ENCODE measurements around the gene CTSE. TPM values are rescaled to one million over a fixed set of nuclear protein-coding genes. Genes with fewer than 3 reads are reported as not detected.

Gene CTSE
- total and polyA plus RNA-seq, 2 of the 8 experiments (the other 6 are each of a cell fraction or from before 2014, with no cell fraction given) = 0.03 TPM; not detected in 1

- Histone ChIP-seq H3K18ac (ENCODE audit: extremely low read depth, low read length) (no peak overlapping the region), H3K14ac (ENCODE audit: insufficient read length) (no peak overlapping the region), H3K23me2 (ENCODE audit: low read depth, low read length) (no peaks in the 10 kb centered on the region), H2BK12ac (ENCODE audit: low read depth, low read length) (no peak overlapping the region), H2BK20ac (ENCODE audit: low read length) (no peak overlapping the region), H4K5ac (ENCODE audit: insufficient read length, low read depth, low read length) (no peak overlapping the region), H2BK5ac (ENCODE audit: low read depth, low read length) (no peak overlapping the region), H2BK15ac (ENCODE audit: low read length) (no peak overlapping the region), H3K27me3 (replicated peaks in 1 of 4; ENCODE audit: control insufficient read depth in 3 of 4, extremely low read depth in 1 of 4, insufficient read depth in 3 of 4, low read length in 3 of 4) (peaks cover 0 to 1% (median 0%) of the 10 kb centered on the region in 4 experiments; a peak in 1 of 7 replicates), H4K8ac (ENCODE audit: extremely low read depth, insufficient read depth, low read length) (no peak overlapping the region), H2BK120ac (replicated peaks; ENCODE audit: low read depth, low read length) (no peak overlapping the region), H3K79me2 (ENCODE audit: control insufficient read depth in 1 of 2, insufficient read depth in 2 of 2, low read length in 2 of 2) (no peaks in the 10 kb centered on the region), H3K23ac (ENCODE audit: insufficient read length) (no peak overlapping the region), H3K4me2 (ENCODE audit: insufficient read depth in 1 of 2, low read depth in 2 of 2, low read length in 2 of 2) (no peak overlapping the region), H3K36me3 (ENCODE audit: control insufficient read depth in 2 of 4, insufficient read depth in 4 of 4, low read length in 3 of 4) (no peaks in the 10 kb centered on the region), H3K56ac (replicated peaks; ENCODE audit: insufficient read length, low read depth, low read length) (no peak overlapping the region), H3K9ac (replicated peaks in 1 of 4; ENCODE audit: extremely low read depth in 1 of 4, low read depth in 3 of 4, low read length in 3 of 4) (no peak overlapping the region), H3K27ac (ENCODE audit: low read depth, low read length) (no peak overlapping the region), H4K20me1 (replicated peaks in 1 of 2; ENCODE audit: control insufficient read depth in 1 of 2, insufficient read depth in 2 of 2, low read length in 2 of 2) (no peaks in the 10 kb centered on the region), H3K79me1 (ENCODE audit: low read depth, low read length) (no peaks in the 10 kb centered on the region), H3K4me3 (ENCODE audit: extremely low read depth in 1 of 4, insufficient read depth in 2 of 4, low read depth in 3 of 4, low read length in 4 of 4) (no peak overlapping the region), H3K9me3 (ENCODE audit: insufficient read depth in 2 of 2, low read depth in 1 of 2, low read length in 1 of 2) (no peaks in the 10 kb centered on the region), H3K4me1 (replicated peaks in 1 of 4; ENCODE audit: control insufficient read depth in 3 of 4, insufficient read depth in 4 of 4, low read length in 3 of 4) (no peaks in the 10 kb centered on the region), H2AK5ac (ENCODE audit: low read depth, low read length) (no peak overlapping the region), H2AFZ (ENCODE audit: low read length) (no peak overlapping the region), H4K91ac (replicated peaks; ENCODE audit: insufficient read length, low read length) (no peak overlapping the region), H3K4ac (replicated peaks; ENCODE audit: insufficient read length, low read depth, low read length) (no peak overlapping the region)
- ChIA-PET POLR2A (ENCODE audit: partially characterized antibody) (no interaction called here), CTCF (ENCODE audit: partially characterized antibody) (interaction anchor here (1.6 kb wide), 1 partner anchor 38 kb away, joined by 5 read pairs; no protein-coding TSS in a partner anchor)
- WGBS, 2 experiments (ENCODE audit: extremely low coverage in 1 of 2, insufficient coverage in 1 of 2, insufficient read length in 1 of 2, insufficient replicate concordance in 2 of 2, low coverage in 1 of 2, low lambda C conversion rate in 2 of 2, missing lambda C conversion rate in 1 of 2) = 100% methylated on average over 1 of the region's 1 CpG; no CpG with 5 or more reads in 1 of the 2 experiments
- TF ChIP-seq SIRT6 (IDR thresholded peaks at IDR 0.05; ENCODE audit: low read length) (no peak), RAD21 (IDR thresholded peaks at IDR 0.05 in 1 of 2, conservative IDR thresholded peaks at IDR 0.05 in 1 of 2; ENCODE audit: low read depth in 2 of 2, low read length in 2 of 2) (no peak), MAFK (IDR thresholded peaks at IDR 0.05; ENCODE audit: low read depth, low read length) (no peak), MAX (IDR thresholded peaks at IDR 0.05) (no peak), RBBP5 (IDR thresholded peaks at IDR 0.05; ENCODE audit: borderline replicate concordance, low read depth, low read length) (no peak), SP1 (IDR thresholded peaks at IDR 0.05; ENCODE audit: low read depth, low read length) (no peak), ZNF274 (IDR thresholded peaks at IDR 0.05; ENCODE audit: borderline replicate concordance, extremely low read depth, low read length) (no peak), NRF1 (IDR thresholded peaks at IDR 0.05; ENCODE audit: low read depth, low read length) (no peak), CHD2 (IDR thresholded peaks at IDR 0.05; ENCODE audit: low read length) (no peak), HDAC6 (IDR thresholded peaks at IDR 0.05; ENCODE audit: low read depth, low read length) (no peak), CREB1 (IDR thresholded peaks at IDR 0.05) (no peak), BRCA1 (IDR thresholded peaks at IDR 0.05; ENCODE audit: low read depth, low read length) (no peak), CHD1 (IDR thresholded peaks at IDR 0.05; ENCODE audit: low read depth, low read length) (no peak), YY1 (IDR thresholded peaks at IDR 0.05; ENCODE audit: low read depth, low read length) (no peak), EP300 (IDR thresholded peaks at IDR 0.05; ENCODE audit: borderline replicate concordance in 1 of 2, low read depth in 2 of 2, low read length in 2 of 2) (no peak)
- FAIRE-seq (no peak), DNase-seq (ENCODE audit: low read depth in 1 of 2, low spot score in 2 of 2) (no peak)
Measured at GRCh38 chr1:206015071-206015470, 8.6 kb downstream of the CTSE start.

Data from H1 (cell line).